HCT116 (cell line): Measurements from ENCODE around the gene ZAP70. TPM values are rescaled to one million over a fixed set of nuclear protein-coding genes. Genes with fewer than 3 reads are reported as not detected.

Experiments used
- ATAC-seq: fragments of 200-7000 bp; cut with Tn5 transposase; 2 replicates; pipeline ENCODE4 v1.9.1; 2020; ENCODE audit warnings: mild to moderate bottlenecking, moderate library complexity
- BruUV-seq: library from RNA; stranded (reverse); fragments of 400-500 nt; replicated peaks from 2 replicates; lab custom pipeline; 2021; lab: Mats Ljungman, UMichigan
- CTCF ChIA-PET: fragments of 300-600 bp; sonication (Branson Sonifier 250); formaldehyde crosslinking; loops from one replicate; lab custom pipeline; 2021; ENCODE audit warnings: antibody characterized with exemption; lab: Charles Lee
- POLR2A ChIA-PET: fragments of 300-600, 350-600 bp; sonication (Branson Sonifier 250); formaldehyde crosslinking; loops from one replicate; lab custom pipeline; 2021; ENCODE audit warnings: antibody characterized with exemption; lab: Charles Lee
- RAD21 ChIA-PET, 2 experiments: fragments of 300-600 bp; sonication (Branson Sonifier 250); formaldehyde crosslinking; loops; one replicate each; lab custom pipeline; 2023; ENCODE audit warnings: low total read pairs in 2 of 2; ENCODE audit not compliant: uncharacterized antibody in 2 of 2, unreplicated experiment in 2 of 2, low non-redundant PET in 1 of 2; lab: Charles Lee
- DNase-seq: peaks from one replicate; pipeline ENCODE4 v3.0.0-alpha.2; 2010; ENCODE audit warnings: low read depth, low spot score
- H2AFZ ChIP-seq: fragments of 200-600 bp; shearing (Covaris generic), sonication (generic); 2 replicates; pipeline ENCODE4 v1.6.1; 2017; ENCODE audit warnings: low read depth, mixed run types, mixed read lengths, antibody characterized with exemption, low read length; ENCODE audit not compliant: poor library complexity, severe bottlenecking
- H3K27ac ChIP-seq: 2 replicates; pipeline ENCODE4 v1.5.1; 2012; ENCODE audit warnings: low read depth, low read length
- H3K27me3 ChIP-seq: fragments of 200-600 bp; sonication (generic); 2 replicates; pipeline ENCODE4 v1.6.1; 2016; ENCODE audit warnings: mixed run types, low read length, mixed read lengths; ENCODE audit not compliant: insufficient read depth
- H3K36me3 ChIP-seq, 2 experiments: fragments of 200-500 bp in 1 of 2; fragments of 200-600 bp in 1 of 2; sonication (Bioruptor generic) in 1 of 2; sonication (generic) in 1 of 2; 2 replicates each; pipeline versions ENCODE4 v1.5.1 to v1.6.1; 2014 to 2016; ENCODE audit warnings: low read length in 2 of 2, inconsistent platforms in 1 of 2, mixed read lengths in 1 of 2, mixed run types in 1 of 2; ENCODE audit not compliant: insufficient read depth in 2 of 2, control insufficient read depth in 1 of 2
- H3K4me1 ChIP-seq, 2 experiments: fragments of 200-600 bp in 1 of 2; sonication (generic) in 1 of 2; 2 replicates each; pipeline versions ENCODE4 v1.5.1 to v1.6.1; 2012 to 2017; ENCODE audit warnings: low read length in 2 of 2, inconsistent platforms in 1 of 2, mild to moderate bottlenecking in 1 of 2, mixed read lengths in 1 of 2, mixed run types in 1 of 2, moderate library complexity in 1 of 2; ENCODE audit not compliant: insufficient read depth in 2 of 2, control insufficient read depth in 1 of 2
- H3K4me2 ChIP-seq: fragments of 200-600 bp; sonication (generic); 2 replicates; pipeline ENCODE4 v1.6.1; 2017; ENCODE audit warnings: mixed run types, low read length, mixed read lengths
- H3K4me3 ChIP-seq, 2 experiments: fragments of 200-600 bp in 1 of 2; sonication (generic) in 1 of 2; replicated peaks in 1 of 2; 2 replicates each; pipeline ENCODE4 v1.5.1; 2011 to 2016; ENCODE audit warnings: low read length in 2 of 2, control low read depth in 1 of 2, low read depth in 1 of 2, mild to moderate bottlenecking in 1 of 2, mixed read lengths in 1 of 2, mixed run types in 1 of 2
- H3K79me2 ChIP-seq: fragments of 200-600 bp; sonication (generic); 2 replicates; pipeline ENCODE4 v1.6.1; 2017; ENCODE audit warnings: mild to moderate bottlenecking, mixed run types, low read length, moderate library complexity, mixed read lengths; ENCODE audit not compliant: insufficient read depth
- H3K9ac ChIP-seq: fragments of 200-600 bp; sonication (generic); 2 replicates; pipeline ENCODE4 v1.6.1; 2016; ENCODE audit warnings: low read length, mixed read lengths
- H3K9me2 ChIP-seq: fragments of 200-600 bp; sonication (generic), shearing (Covaris generic); 2 replicates; pipeline ENCODE4 v1.6.1; 2017; ENCODE audit warnings: mixed run types, mild to moderate bottlenecking, moderate library complexity; ENCODE audit not compliant: insufficient read depth
- H3K9me3 ChIP-seq, 2 experiments: fragments of 200-500 bp in 1 of 2; fragments of 200-600 bp in 1 of 2; sonication (Bioruptor generic) in 1 of 2; sonication (generic) in 1 of 2; 2 replicates each; pipeline ENCODE4 v1.6.1; 2014 to 2017; ENCODE audit warnings: low read length in 2 of 2, mixed read lengths in 2 of 2, inconsistent platforms in 1 of 2, low read depth in 1 of 2, mild to moderate bottlenecking in 1 of 2, mixed run types in 1 of 2, moderate library complexity in 1 of 2; ENCODE audit not compliant: control insufficient read depth in 1 of 2, insufficient read depth in 1 of 2
- H4K20me1 ChIP-seq: fragments of 200-600 bp; sonication (generic), shearing (Covaris generic); 2 replicates; pipeline ENCODE4 v1.6.1; 2017; ENCODE audit warnings: mixed run types, mild to moderate bottlenecking, moderate library complexity; ENCODE audit not compliant: insufficient read depth
- MAX ChIP-seq: IDR thresholded peaks from 2 replicates; pipeline ENCODE4 v1.6.1; 2012
- POLR2AphosphoS5 ChIP-seq: IDR thresholded peaks from 2 replicates; pipeline ENCODE4 v1.6.1; 2011; ENCODE audit warnings: mild to moderate bottlenecking, low read depth, low read length, moderate library complexity
- RAD21 ChIP-seq: IDR thresholded peaks from 2 replicates; pipeline ENCODE4 v1.6.1; 2012; ENCODE audit warnings: low read depth, mild to moderate bottlenecking
- TCF7L2 ChIP-seq: IDR thresholded peaks from 2 replicates; pipeline ENCODE4 v1.7.0; 2011; ENCODE audit warnings: borderline replicate concordance, inconsistent platforms; ENCODE audit not compliant: insufficient read depth, insufficient read length; ENCODE audit errors: extremely low read depth
- ZBTB33 ChIP-seq: IDR thresholded peaks from 2 replicates; pipeline ENCODE4 v1.6.1; 2011; ENCODE audit warnings: mild to moderate bottlenecking, low read length, moderate library complexity; ENCODE audit not compliant: insufficient replicate concordance; ENCODE audit errors: extremely low read depth
- intact Hi-C: fragments of 100-400 bp; cut with micrococcal nuclease; formaldehyde crosslinking; loops from 2 replicates; pipeline ENCODE4 v1.10.0; 2022
- total RNA-seq: library from RNA; stranded (reverse); gene quantifications from one replicate; pipeline ENCODE4 v1.2.1, GENCODE V29; 2021; ENCODE audit not compliant: unreplicated experiment

ZAP70 gene
- total RNA-seq, 1 experiment from 2014 or later, result 0.91 TPM

- no peak for TF ChIP-seq ZBTB33
- no peak for TF ChIP-seq MAX
- TF ChIP-seq TCF7L2, result no peak
- no peak for TF ChIP-seq RAD21
Measured at GRCh38 chr2:97726261-97727064, 13.1 kb downstream of the ZAP70 start (continued).

- Histone ChIP-seq H3K4me2 (no peak overlapping the region), H2AFZ (no peak overlapping the region), H3K9me2 (no peaks in the 10 kb centered on the region), H3K9me3 (no peaks in the 10 kb centered on the region), H3K79me2 (no peaks in the 10 kb centered on the region), H4K20me1 (no peaks in the 10 kb centered on the region), H3K4me1 (peaks cover 0 to 5% of the 10 kb centered on the region in 2 experiments; a peak in 2 of 4 replicates), H3K4me3 (no peak overlapping the region), H3K36me3 (no peaks in the 10 kb centered on the region), H3K27me3 (no peaks in the 10 kb centered on the region), H3K9ac (no peak overlapping the region), H3K27ac (no peak overlapping the region)
- ATAC-seq (no peak), DNase-seq (no peak)
- TF ChIP-seq POLR2AphosphoS5, result no peak
- RAD21 ChIA-PET, result no interaction called here
- CTCF ChIA-PET, result no interaction called here
- intact Hi-C loops, result no loop called here
- BruUV-seq, result no TSS peak
- POLR2A ChIA-PET, result no interaction called here
Measured at GRCh38 chr2:97727296-97727695, 13.9 kb downstream of the ZAP70 start.
